HepG2 (cell line): ENCODE results near the gene SPON2. TPM values are rescaled to one million over a fixed set of nuclear protein-coding genes. Genes with fewer than 3 reads are reported as not detected.

Experiments
- AHR ChIP-seq: IDR thresholded peaks from 2 replicates; pipeline ENCODE4 v1.6.1; 2018; ENCODE audit warnings: missing genetic modification reagents, missing compliant biosample characterization
- ATM ChIP-seq: fragments of 450-650 bp; IDR thresholded peaks from 2 replicates; pipeline ENCODE4 v1.7.1; 2017; ENCODE audit warnings: mild to moderate bottlenecking, borderline replicate concordance
- CAMTA2 ChIP-seq: sonication (generic); formaldehyde crosslinking; IDR thresholded peaks from 2 replicates; pipeline ENCODE4 v1.4.0; 2020; ENCODE audit warnings: mild to moderate bottlenecking, missing genetic modification reagents, borderline replicate concordance
- CHD2 ChIP-seq: IDR thresholded peaks from 2 replicates; pipeline ENCODE4 v1.6.1; 2011; ENCODE audit warnings: low read depth, low read length, improper control_type of control experiment
- DMAP1 ChIP-seq: IDR thresholded peaks from 2 replicates; pipeline ENCODE4 v1.6.1; 2016
- FOSL1 ChIP-seq: sonication (generic); formaldehyde crosslinking; IDR thresholded peaks from 2 replicates; pipeline ENCODE4 v1.9.0; 2021; ENCODE audit warnings: missing genetic modification reagents, borderline replicate concordance
- FOXK1 ChIP-seq: sonication (generic); formaldehyde crosslinking; IDR thresholded peaks from 2 replicates; pipeline ENCODE4 v1.4.0; 2020; ENCODE audit warnings: low read depth, missing genetic modification reagents, borderline replicate concordance
- KAT2B ChIP-seq: fragments of 150-350 bp; IDR thresholded peaks from 2 replicates; pipeline ENCODE4 v1.6.1; 2014; ENCODE audit warnings: low read depth, low read length, borderline replicate concordance
- NR1H2 ChIP-seq: sonication (generic); formaldehyde crosslinking; IDR thresholded peaks from 2 replicates; pipeline ENCODE4 v1.8.1; 2022; ENCODE audit warnings: low read depth, missing genetic modification reagents, borderline replicate concordance
- PRDM15 ChIP-seq: sonication (generic); formaldehyde crosslinking; IDR thresholded peaks from 2 replicates; pipeline ENCODE4 v1.4.0; 2020; ENCODE audit warnings: missing genetic modification reagents
- PRMT3 ChIP-seq: sonication (generic); formaldehyde crosslinking; IDR thresholded peaks from 2 replicates; pipeline ENCODE4 v1.8.1; 2022; ENCODE audit warnings: low read depth, mild to moderate bottlenecking, moderate library complexity, missing genetic modification reagents, borderline replicate concordance
- SIN3A ChIP-seq: IDR thresholded peaks from 2 replicates; pipeline ENCODE4 v1.6.1; 2011; ENCODE audit warnings: low read depth, mild to moderate bottlenecking, control low read depth, low read length, borderline replicate concordance
- TEAD3 ChIP-seq: optimal IDR thresholded peaks from 2 replicates; pipeline ENCODE3; 2016; ENCODE audit warnings: borderline replicate concordance
- TRAFD1 ChIP-seq: sonication (generic); formaldehyde crosslinking; IDR thresholded peaks from 2 replicates; pipeline ENCODE4 v1.5.1; 2020; ENCODE audit warnings: missing genetic modification reagents, mild to moderate bottlenecking, borderline replicate concordance
- UBTF ChIP-seq: sonication (generic); formaldehyde crosslinking; IDR thresholded peaks from 2 replicates; pipeline ENCODE4 v1.4.0; 2020; ENCODE audit warnings: mild to moderate bottlenecking, missing genetic modification reagents
- ZNF687 ChIP-seq: sonication (generic); formaldehyde crosslinking; IDR thresholded peaks from 2 replicates; pipeline ENCODE4 v1.5.1; 2020; ENCODE audit warnings: mild to moderate bottlenecking, missing genetic modification reagents, moderate library complexity
- ZNF776 ChIP-seq: sonication (generic); formaldehyde crosslinking; IDR thresholded peaks from 2 replicates; pipeline ENCODE4 v1.4.0; 2020; ENCODE audit warnings: mild to moderate bottlenecking, missing genetic modification reagents
- polyA plus RNA-seq, 8 experiments: library from polyadenylated mRNA; depleted of rRNA in 3 of 8; stranded (reverse) in 7 of 8; unstranded in 1 of 8; fragments of >200 nt; fragmentation: Illumina TruSeq in 4 of 8; extraction: Trizol in 4 of 8; gene quantifications; 2 replicates each; pipeline versions ENCODE4 v1.2.1 to v1.2.3, GENCODE V29; 2011 to 2016; ENCODE audit warnings: low read depth in 4 of 8, missing spikeins in 1 of 8, mixed read lengths in 1 of 8; ENCODE audit not compliant: insufficient read depth in 1 of 8
- total RNA-seq, 5 experiments: library from RNA; depleted of rRNA; stranded (reverse); fragments of >200 nt; fragmentation: Illumina TruSeq; extraction: Trizol; gene quantifications; 2 replicates each; pipeline ENCODE4 v1.2.3, GENCODE V29; 2016; ENCODE audit warnings: low read depth in 1 of 5

Gene SPON2
- total and polyA plus RNA-seq, 2 of the 13 experiments (the other 11 are each of a cell fraction or from before 2014, with no cell fraction given) = 17.4 to 55.2 TPM

GRCh38 chr4:1172971-1173757 lies 781 bp upstream of the SPON2 start (continued):
- TF ChIP-seq FOXK1 (no peak), PRDM15 (CRISPR knock-in tag) (no peak), DMAP1 (CRISPR knock-in tag) (no peak), ZNF687 (CRISPR knock-in tag) (peak; percentile 50), AHR (no peak), TEAD3 (CRISPR knock-in tag) (peak; percentile 8), ZNF776 (no peak), CHD2 (no peak), SIN3A (0 out of 2 replicates have a peak, but pooled peaks have one; percentile 54), ATM (no peak), NR1H2 (no peak), UBTF (CRISPR knock-in tag) (peak; percentile 9; the same call in 1 of the 2 replicates), CAMTA2 (CRISPR knock-in tag) (no peak), KAT2B (no peak), FOSL1 (no peak), TRAFD1 (CRISPR knock-in tag) (no peak), PRMT3 (no peak)
